ENCODE measurements around the gene ADCYAP1R1. TPM values are rescaled to one million over a fixed set of nuclear protein-coding genes. Genes with fewer than 3 reads are reported as not detected.

The ADCYAP1R1 gene
- polyA plus RNA-seq, 3 donors: not detected

DNA sequence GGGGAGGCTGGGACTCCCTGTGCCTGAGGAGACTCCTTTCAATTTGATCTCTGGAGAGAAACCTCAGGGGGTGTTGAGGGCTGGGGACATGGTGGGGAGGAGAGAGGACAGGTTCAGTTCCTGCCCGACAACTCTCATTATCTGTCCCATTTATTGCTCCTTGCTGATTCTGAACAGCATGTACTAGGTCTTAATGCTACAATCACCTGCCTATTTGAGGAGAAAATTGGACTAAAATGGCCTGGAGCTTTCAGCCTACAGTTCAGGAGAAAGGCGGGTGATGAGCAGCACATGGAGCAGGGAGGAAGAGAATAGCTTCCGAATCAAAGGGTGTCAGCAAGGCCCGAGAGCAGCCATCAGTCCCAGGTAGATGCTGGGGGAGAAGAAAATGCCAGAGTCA, 30.0 kb upstream of the ADCYAP1R1 start:
- H3K36me3 Mint-ChIP-seq: no peaks in the 10 kb centered on the region
- Histone ChIP-seq H3K9me3 (replicated peaks in 1 of 2; ENCODE audit: control insufficient read depth in 1 of 2, insufficient read depth in 1 of 2, low read length in 2 of 2) (no peaks in the 10 kb centered on the region), H3K4me3 (replicated peaks in 1 of 3; ENCODE audit: low read depth in 2 of 3, low read length in 3 of 3) (no peak overlapping the region), H2AFZ (ENCODE audit: insufficient read depth, low read depth, low read length, poor library complexity, severe bottlenecking) (no peak overlapping the region), H3K4me2 (replicated peaks; ENCODE audit: extremely low read depth, low read length, poor library complexity, severe bottlenecking) (no peak overlapping the region), H3K36me3 (replicated peaks in 1 of 2; ENCODE audit: control insufficient read depth in 1 of 2, insufficient read depth in 2 of 2, low read length in 2 of 2) (no peaks in the 10 kb centered on the region), H3K27ac (ENCODE audit: low read depth in 1 of 2, low read length in 2 of 2) (no peak overlapping the region), H3K79me2 (ENCODE audit: insufficient read depth, low read length) (no peaks in the 10 kb centered on the region), H3K27me3 (ENCODE audit: control insufficient read depth in 2 of 2, insufficient read depth in 2 of 2, low read length in 2 of 2) (no peaks in the 10 kb centered on the region), H4K20me1 (ENCODE audit: insufficient read depth, low read length) (no peaks in the 10 kb centered on the region), H3K4me1 (ENCODE audit: control insufficient read depth in 1 of 2, insufficient read depth in 2 of 2, low read length in 2 of 2) (no peaks in the 10 kb centered on the region), H3K9ac (ENCODE audit: insufficient read depth, low read length, poor library complexity, severe bottlenecking) (no peak overlapping the region)
- H3K27me3 Mint-ChIP-seq (ENCODE audit: low read depth in 3 of 3): peaks cover 3 to 13% (median 7%) of the 10 kb centered on the region in 3 donors
- peaks cover 5% of the 10 kb centered on the region for H3K4me1 Mint-ChIP-seq
- H3K9me3 Mint-ChIP-seq: peaks cover 0 to 5% (median 4%) of the 10 kb centered on the region in 7 donors
- H3K27ac Mint-ChIP-seq: no peak overlapping the region
- intact Hi-C loops (cut with micrococcal nuclease): no loop called here
- TF ChIP-seq, protein P1, sequence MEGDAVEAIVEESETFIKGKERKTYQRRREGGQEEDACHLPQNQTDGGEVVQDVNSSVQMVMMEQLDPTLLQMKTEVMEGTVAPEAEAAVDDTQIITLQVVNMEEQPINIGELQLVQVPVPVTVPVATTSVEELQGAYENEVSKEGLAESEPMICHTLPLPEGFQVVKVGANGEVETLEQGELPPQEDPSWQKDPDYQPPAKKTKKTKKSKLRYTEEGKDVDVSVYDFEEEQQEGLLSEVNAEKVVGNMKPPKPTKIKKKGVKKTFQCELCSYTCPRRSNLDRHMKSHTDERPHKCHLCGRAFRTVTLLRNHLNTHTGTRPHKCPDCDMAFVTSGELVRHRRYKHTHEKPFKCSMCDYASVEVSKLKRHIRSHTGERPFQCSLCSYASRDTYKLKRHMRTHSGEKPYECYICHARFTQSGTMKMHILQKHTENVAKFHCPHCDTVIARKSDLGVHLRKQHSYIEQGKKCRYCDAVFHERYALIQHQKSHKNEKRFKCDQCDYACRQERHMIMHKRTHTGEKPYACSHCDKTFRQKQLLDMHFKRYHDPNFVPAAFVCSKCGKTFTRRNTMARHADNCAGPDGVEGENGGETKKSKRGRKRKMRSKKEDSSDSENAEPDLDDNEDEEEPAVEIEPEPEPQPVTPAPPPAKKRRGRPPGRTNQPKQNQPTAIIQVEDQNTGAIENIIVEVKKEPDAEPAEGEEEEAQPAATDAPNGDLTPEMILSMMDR (IDR thresholded peaks at IDR 0.05): no peak
- DNase-seq: no peak
- 89% methylated on average over 1 of the region's 4 CpGs for WGBS (ENCODE audit: insufficient coverage)
- H3K4me3 Mint-ChIP-seq: no peak overlapping the region

DNA sequence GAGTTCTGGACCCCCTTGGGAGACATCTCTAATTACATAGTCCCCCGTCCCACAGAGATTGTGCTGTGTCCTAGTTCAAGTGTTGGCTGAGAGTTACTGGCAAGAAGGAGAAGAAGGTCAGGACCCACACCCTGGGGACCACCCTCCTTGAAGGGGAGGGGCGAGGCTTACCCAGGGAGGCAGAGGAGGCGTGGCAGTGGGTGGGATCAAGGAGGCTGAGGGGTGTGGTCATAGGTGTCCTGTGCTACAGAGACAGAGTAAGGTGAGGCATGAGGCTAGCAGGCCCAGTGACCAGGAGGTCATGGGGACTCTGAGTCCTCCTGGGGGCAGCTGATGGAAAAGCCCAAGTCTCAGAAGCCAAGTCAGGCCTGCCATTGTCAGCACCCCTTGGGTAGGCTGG, 29.4 kb upstream of the ADCYAP1R1 start:
- H3K4me2 ChIP-seq (replicated peaks; ENCODE audit: extremely low read depth, low read length, poor library complexity, severe bottlenecking): no peak overlapping the region

More for the DNA sequence above, 29.4 kb upstream of the ADCYAP1R1 start:
- no peaks in the 10 kb centered on the region for H3K79me2 ChIP-seq (ENCODE audit: insufficient read depth, low read length)
- Mint-ChIP-seq H3K36me3 (no peaks in the 10 kb centered on the region), H3K9me3 (peaks cover 0 to 5% (median 4%) of the 10 kb centered on the region in 7 donors), H3K27me3 (ENCODE audit: low read depth in 3 of 3) (peaks cover 3 to 13% (median 8%) of the 10 kb centered on the region in 3 donors), H3K4me1 (peaks cover 5% of the 10 kb centered on the region), H3K4me3 (no peak overlapping the region), H3K27ac (no peak overlapping the region)
- H3K4me3 ChIP-seq (replicated peaks in 1 of 3; ENCODE audit: low read depth in 2 of 3, low read length in 3 of 3): no peak overlapping the region
- H2AFZ ChIP-seq (ENCODE audit: insufficient read depth, low read depth, low read length, poor library complexity, severe bottlenecking): no peak overlapping the region
- no peaks in the 10 kb centered on the region for H3K9me3 ChIP-seq (replicated peaks in 1 of 2; ENCODE audit: control insufficient read depth in 1 of 2, insufficient read depth in 1 of 2, low read length in 2 of 2)
- H3K9ac ChIP-seq (ENCODE audit: insufficient read depth, low read length, poor library complexity, severe bottlenecking): no peak overlapping the region
- 71% methylated on average over 1 of the region's 3 CpGs for WGBS (ENCODE audit: insufficient coverage)
- no peaks in the 10 kb centered on the region for H4K20me1 ChIP-seq (ENCODE audit: insufficient read depth, low read length)
- no peaks in the 10 kb centered on the region for H3K4me1 ChIP-seq (ENCODE audit: control insufficient read depth in 1 of 2, insufficient read depth in 2 of 2, low read length in 2 of 2)
- DNase-seq: no peak
- H3K27me3 ChIP-seq (ENCODE audit: control insufficient read depth in 2 of 2, insufficient read depth in 2 of 2, low read length in 2 of 2): no peaks in the 10 kb centered on the region
- no peak overlapping the region for H3K27ac ChIP-seq (ENCODE audit: low read depth in 1 of 2, low read length in 2 of 2)
- intact Hi-C loops (cut with micrococcal nuclease): no loop called here
- TF ChIP-seq, protein P1 (IDR thresholded peaks at IDR 0.05): no peak
- H3K36me3 ChIP-seq (replicated peaks in 1 of 2; ENCODE audit: control insufficient read depth in 1 of 2, insufficient read depth in 2 of 2, low read length in 2 of 2): no peaks in the 10 kb centered on the region
